SK-N-MC (cell line): ENCODE measurements around the gene SINHCAF.

Experiments used
- EZH2 ChIP-seq: fragments of 200-600 bp; sonication (generic); IDR thresholded peaks from one replicate; pipeline ENCODE4 v1.6.1; 2017; ENCODE audit warnings: antibody characterized with exemption
- POLR2AphosphoS5 ChIP-seq: IDR thresholded peaks from 2 replicates; pipeline ENCODE4 v1.6.1; 2012; ENCODE audit warnings: mild to moderate bottlenecking, low read depth, low read length, borderline replicate concordance

- TF ChIP-seq EZH2: no peak
- peak; percentile 99 for TF ChIP-seq POLR2AphosphoS5
Measured at GRCh38 chr12:31325877-31326631, at the start of gene SINHCAF.
